ENCODE data around the gene CYB5A. TPM values are rescaled to one million over a fixed set of nuclear protein-coding genes. Genes with fewer than 3 reads are reported as not detected.

The CYB5A gene
- total and polyA plus RNA-seq, 9 of the 15 experiments (the other 6 are each of a cell fraction or from before 2014, with no cell fraction given), result 11.9 to 22.6 (median 14.1) TPM

GRCh38 chr18:74226666-74227065, 65.1 kb downstream of the CYB5A start (continued):
- no peak for TF ChIP-seq REST (IDR thresholded peaks at IDR 0.05; ENCODE audit: borderline replicate concordance)
- no peak for TF ChIP-seq REST (CRISPR knock-in tag; IDR thresholded peaks at IDR 0.05; ENCODE audit: low read depth)
- TF ChIP-seq PHF8 (IDR thresholded peaks at IDR 0.05; ENCODE audit: borderline replicate concordance, low read length), result no peak
- no peak for TF ChIP-seq TEAD1 (CRISPR knock-in tag; IDR thresholded peaks at IDR 0.05)
- no peak for TF ChIP-seq LCOR (CRISPR knock-in tag; IDR thresholded peaks at IDR 0.05)
- no peak for TF ChIP-seq TRIM24 (IDR thresholded peaks at IDR 0.05)
- no peak for TF ChIP-seq RFX1 (IDR thresholded peaks at IDR 0.05)
- TF ChIP-seq, protein P1, sequence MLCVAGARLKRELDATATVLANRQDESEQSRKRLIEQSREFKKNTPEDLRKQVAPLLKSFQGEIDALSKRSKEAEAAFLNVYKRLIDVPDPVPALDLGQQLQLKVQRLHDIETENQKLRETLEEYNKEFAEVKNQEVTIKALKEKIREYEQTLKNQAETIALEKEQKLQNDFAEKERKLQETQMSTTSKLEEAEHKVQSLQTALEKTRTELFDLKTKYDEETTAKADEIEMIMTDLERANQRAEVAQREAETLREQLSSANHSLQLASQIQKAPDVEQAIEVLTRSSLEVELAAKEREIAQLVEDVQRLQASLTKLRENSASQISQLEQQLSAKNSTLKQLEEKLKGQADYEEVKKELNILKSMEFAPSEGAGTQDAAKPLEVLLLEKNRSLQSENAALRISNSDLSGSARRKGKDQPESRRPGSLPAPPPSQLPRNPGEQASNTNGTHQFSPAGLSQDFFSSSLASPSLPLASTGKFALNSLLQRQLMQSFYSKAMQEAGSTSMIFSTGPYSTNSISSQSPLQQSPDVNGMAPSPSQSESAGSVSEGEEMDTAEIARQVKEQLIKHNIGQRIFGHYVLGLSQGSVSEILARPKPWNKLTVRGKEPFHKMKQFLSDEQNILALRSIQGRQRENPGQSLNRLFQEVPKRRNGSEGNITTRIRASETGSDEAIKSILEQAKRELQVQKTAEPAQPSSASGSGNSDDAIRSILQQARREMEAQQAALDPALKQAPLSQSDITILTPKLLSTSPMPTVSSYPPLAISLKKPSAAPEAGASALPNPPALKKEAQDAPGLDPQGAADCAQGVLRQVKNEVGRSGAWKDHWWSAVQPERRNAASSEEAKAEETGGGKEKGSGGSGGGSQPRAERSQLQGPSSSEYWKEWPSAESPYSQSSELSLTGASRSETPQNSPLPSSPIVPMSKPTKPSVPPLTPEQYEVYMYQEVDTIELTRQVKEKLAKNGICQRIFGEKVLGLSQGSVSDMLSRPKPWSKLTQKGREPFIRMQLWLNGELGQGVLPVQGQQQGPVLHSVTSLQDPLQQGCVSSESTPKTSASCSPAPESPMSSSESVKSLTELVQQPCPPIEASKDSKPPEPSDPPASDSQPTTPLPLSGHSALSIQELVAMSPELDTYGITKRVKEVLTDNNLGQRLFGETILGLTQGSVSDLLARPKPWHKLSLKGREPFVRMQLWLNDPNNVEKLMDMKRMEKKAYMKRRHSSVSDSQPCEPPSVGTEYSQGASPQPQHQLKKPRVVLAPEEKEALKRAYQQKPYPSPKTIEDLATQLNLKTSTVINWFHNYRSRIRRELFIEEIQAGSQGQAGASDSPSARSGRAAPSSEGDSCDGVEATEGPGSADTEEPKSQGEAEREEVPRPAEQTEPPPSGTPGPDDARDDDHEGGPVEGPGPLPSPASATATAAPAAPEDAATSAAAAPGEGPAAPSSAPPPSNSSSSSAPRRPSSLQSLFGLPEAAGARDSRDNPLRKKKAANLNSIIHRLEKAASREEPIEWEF (CRISPR knock-in tag; IDR thresholded peaks at IDR 0.05), result no peak
- TF ChIP-seq THRB (CRISPR knock-in tag; conservative IDR thresholded peaks at IDR 0.05), result no peak
- no peak for TF ChIP-seq POU5F1 (IDR thresholded peaks at IDR 0.05; ENCODE audit: borderline replicate concordance, low read depth, low read length, partially characterized antibody)
- TF ChIP-seq SREBF1 (IDR thresholded peaks at IDR 0.05; ENCODE audit: borderline replicate concordance, low read depth, low read length), result no peak
